CD8-positive, alpha-beta memory T cell (primary cell): Measurements from ENCODE around the gene CHST5. TPM values are rescaled to one million over a fixed set of nuclear protein-coding genes. Genes with fewer than 3 reads are reported as not detected.

Experiments
- CTCF ChIA-PET: fragments of 350-600 bp; sonication (Branson Sonifier 250); formaldehyde crosslinking; loops from one replicate; lab custom pipeline; 2021; ENCODE audit warnings: antibody characterized with exemption; lab: Charles Lee
- POLR2A ChIA-PET: fragments of 350-600 bp; sonication (Branson Sonifier 250); formaldehyde crosslinking; loops from one replicate; lab custom pipeline; 2021; ENCODE audit warnings: antibody characterized with exemption; lab: Charles Lee
- DNase-seq, 5 donors: peaks; one replicate each; pipeline versions ENCODE4 v3.0.0 to v3.0.0-alpha.2; 2020 to 2022; ENCODE audit warnings: mixed read lengths in 1 of 5
- H3K27ac ChIP-seq: one replicate; pipeline ENCODE4 v1.7.0; 2013; ENCODE audit warnings: low read depth, mild to moderate bottlenecking, low read length, moderate library complexity
- H3K27me3 ChIP-seq: 2 replicates; pipeline ENCODE4 v1.7.0; 2013; ENCODE audit warnings: low read length, mild to moderate bottlenecking; ENCODE audit not compliant: insufficient read depth, poor library complexity, severe bottlenecking
- H3K36me3 ChIP-seq: 2 replicates; pipeline ENCODE4 v1.7.0; 2013; ENCODE audit warnings: mild to moderate bottlenecking, low read length, moderate library complexity; ENCODE audit not compliant: insufficient read depth
- H3K4me1 ChIP-seq: 2 replicates; pipeline ENCODE4 v1.7.0; 2013; ENCODE audit warnings: mild to moderate bottlenecking, low read length, moderate library complexity; ENCODE audit not compliant: insufficient read depth
- H3K4me3 ChIP-seq: 2 replicates; pipeline ENCODE4 v1.7.0; 2013; ENCODE audit warnings: mild to moderate bottlenecking, low read length
- H3K9me3 ChIP-seq: 2 replicates; pipeline ENCODE4 v1.7.0; 2013; ENCODE audit warnings: mild to moderate bottlenecking, low read length
- H3K27ac Mint-ChIP-seq, 8 donors: one replicate each; pipeline ENCODE4 v1.8.0; 2020 to 2021; ENCODE audit warnings: mixed read lengths in 8 of 8, mild to moderate bottlenecking in 6 of 8, inconsistent platforms in 3 of 8, moderate library complexity in 3 of 8
- H3K27me3 Mint-ChIP-seq, 2 donors: one replicate each; pipeline ENCODE4 v1.8.0; 2020 to 2021; ENCODE audit warnings: mixed read lengths in 2 of 2, mild to moderate bottlenecking in 1 of 2, moderate library complexity in 1 of 2
- H3K36me3 Mint-ChIP-seq, 3 donors: one replicate each; pipeline ENCODE4 v1.8.0; 2020 to 2021; ENCODE audit warnings: mixed read lengths in 3 of 3, inconsistent platforms in 1 of 3, mild to moderate bottlenecking in 1 of 3
- H3K4me1 Mint-ChIP-seq, 3 donors: one replicate each; pipeline ENCODE4 v1.8.0; 2020 to 2021; ENCODE audit warnings: mixed read lengths in 3 of 3, inconsistent platforms in 1 of 3, mild to moderate bottlenecking in 1 of 3
- H3K4me3 Mint-ChIP-seq, 7 donors: one replicate each; pipeline ENCODE4 v1.8.0; 2020 to 2021; ENCODE audit warnings: mixed read lengths in 7 of 7, mild to moderate bottlenecking in 6 of 7, moderate library complexity in 4 of 7, inconsistent platforms in 2 of 7
- H3K9me3 Mint-ChIP-seq, 5 donors: one replicate each; pipeline ENCODE4 v1.8.0; 2020 to 2022; ENCODE audit warnings: mixed read lengths in 5 of 5, mild to moderate bottlenecking in 3 of 5, moderate library complexity in 2 of 5, inconsistent platforms in 1 of 5
- polyA plus RNA-seq: library from polyadenylated mRNA; unstranded; fragments of 300-500 nt; fragmentation: Illumina TruSeq; gene quantifications from one replicate; pipeline ENCODE4 v1.2.3, GENCODE V29; 2021
- total RNA-seq, 2 experiments: library from RNA; stranded (reverse); gene quantifications; one replicate each; pipeline ENCODE4 v1.2.3, GENCODE V29; 2021

CHST5 gene
- total and polyA plus RNA-seq, 3 experiments from 2014 or later: not detected

DNA sequence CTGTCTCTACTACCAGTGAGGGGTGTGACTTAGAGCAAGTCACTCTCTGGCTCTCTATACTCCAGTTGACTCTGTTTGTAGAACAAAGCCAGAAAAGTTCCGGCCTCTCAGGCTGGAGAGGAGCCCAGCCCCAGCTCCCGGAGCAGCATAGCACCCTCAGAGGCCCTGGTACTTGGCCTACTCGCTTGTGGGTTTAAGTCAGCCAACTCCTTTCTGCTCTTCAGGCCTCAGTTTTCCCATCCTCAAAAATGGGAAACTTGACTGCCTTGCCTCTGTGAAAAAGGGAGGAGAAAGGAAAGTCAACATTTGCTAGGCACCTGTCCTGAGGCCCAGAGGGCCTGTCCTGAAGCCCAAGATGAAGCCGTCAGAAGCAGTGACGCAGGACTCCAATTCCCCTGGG, 41.7 kb downstream of the CHST5 start:
- no peaks in the 10 kb centered on the region for H3K36me3 ChIP-seq
- H3K27me3 Mint-ChIP-seq: peaks cover 16 to 29% of the 10 kb centered on the region in 2 donors
- ChIA-PET CTCF (interaction anchor here (1.8 kb wide), 1 partner anchor 29 kb away, joined by 5 read pairs; no protein-coding TSS in a partner anchor), POLR2A (no interaction called here)
- no peaks in the 10 kb centered on the region for H3K9me3 Mint-ChIP-seq
- no peak for DNase-seq
- peaks cover 7 to 9% (median 8%) of the 10 kb centered on the region in 3 donors for H3K4me1 Mint-ChIP-seq
- H3K27ac Mint-ChIP-seq: no peak overlapping the region
- H3K4me1 ChIP-seq: peaks cover 6% of the 10 kb centered on the region
- H3K27me3 ChIP-seq: peaks cover 11% of the 10 kb centered on the region
- peak overlapping the region in 6 of 7 donors; percentile 51 to 73 (median 70) for H3K4me3 Mint-ChIP-seq
- H3K27ac ChIP-seq: no peak overlapping the region
- no peaks in the 10 kb centered on the region for H3K36me3 Mint-ChIP-seq
- H3K9me3 ChIP-seq: no peaks in the 10 kb centered on the region
- no peak overlapping the region for H3K4me3 ChIP-seq

DNA sequence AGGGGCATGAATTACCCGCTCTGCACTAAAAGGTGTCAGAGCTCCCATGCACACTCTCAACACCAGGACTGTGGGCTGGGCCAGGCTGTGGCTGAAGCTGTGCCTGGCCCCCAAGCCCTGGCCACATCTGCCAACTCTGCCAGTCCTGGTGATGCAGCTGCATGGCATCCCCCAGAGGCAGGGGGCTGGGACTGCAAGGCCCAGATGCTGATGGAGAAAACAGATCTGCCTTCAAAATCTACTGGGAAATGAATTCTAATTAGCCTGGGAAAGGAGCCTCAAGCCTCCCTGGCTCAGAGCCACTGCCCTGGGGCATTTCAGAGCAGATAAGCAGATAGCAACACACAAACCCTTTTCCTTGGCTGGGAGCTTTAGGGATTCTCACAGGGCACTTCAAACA, 44.0 kb downstream of the CHST5 start:
- Mint-ChIP-seq H3K4me1 (peaks cover 7 to 9% (median 8%) of the 10 kb centered on the region in 3 donors), H3K9me3 (no peaks in the 10 kb centered on the region), H3K36me3 (no peaks in the 10 kb centered on the region), H3K27ac (no peak overlapping the region), H3K4me3 (no peak overlapping the region), H3K27me3 (peaks cover 21 to 42% of the 10 kb centered on the region in 2 donors)
- ChIA-PET CTCF (interaction anchor here (1.2 to 1.4 kb wide), 2 partner anchors 20 to 27 kb away, joined by 3 read pairs; partner anchors contain the start of gene TMEM170A), POLR2A (no interaction called here)
- Histone ChIP-seq H3K4me3 (no peak overlapping the region), H3K27me3 (peaks cover 15% of the 10 kb centered on the region), H3K4me1 (peaks cover 6% of the 10 kb centered on the region), H3K27ac (no peak overlapping the region), H3K9me3 (no peaks in the 10 kb centered on the region), H3K36me3 (no peaks in the 10 kb centered on the region)
- no peak for DNase-seq

- CTCF ChIA-PET: interaction anchor here (1.9 kb wide), 1 partner anchor 23 kb away, joined by 6 read pairs; the partner anchor contains the start of gene TMEM170A
- DNase-seq: no peak
- Mint-ChIP-seq H3K4me3 (no peak overlapping the region), H3K36me3 (no peaks in the 10 kb centered on the region), H3K27me3 (peaks cover 16 to 36% of the 10 kb centered on the region in 2 donors), H3K4me1 (no peaks in the 10 kb centered on the region), H3K9me3 (no peaks in the 10 kb centered on the region), H3K27ac (no peak overlapping the region)
- Histone ChIP-seq H3K9me3 (no peaks in the 10 kb centered on the region), H3K4me3 (no peak overlapping the region), H3K27me3 (peaks cover 4% of the 10 kb centered on the region), H3K4me1 (no peaks in the 10 kb centered on the region), H3K36me3 (no peaks in the 10 kb centered on the region), H3K27ac (no peak overlapping the region)
- POLR2A ChIA-PET: interaction anchor here (0.6 kb wide), 1 partner anchor 12 kb away, joined by 5 read pairs; no protein-coding TSS in a partner anchor
Observed at GRCh38 chr16:75488322-75488721, 47.6 kb downstream of the CHST5 start.

- no peaks in the 10 kb centered on the region for H3K36me3 ChIP-seq
- no peaks in the 10 kb centered on the region for H3K36me3 Mint-ChIP-seq
- DNase-seq: no peak
- POLR2A ChIA-PET: interaction anchor here (0.6 kb wide), 1 partner anchor 129 kb away, joined by 3 read pairs; no protein-coding TSS in a partner anchor
- peaks cover 4% of the 10 kb centered on the region for H3K27me3 ChIP-seq
- H3K27ac ChIP-seq: no peak overlapping the region
- CTCF ChIA-PET: no interaction called here
- no peaks in the 10 kb centered on the region for H3K9me3 ChIP-seq
- no peaks in the 10 kb centered on the region for H3K4me1 Mint-ChIP-seq
- H3K27ac Mint-ChIP-seq: no peak overlapping the region
- H3K4me1 ChIP-seq: no peaks in the 10 kb centered on the region
- no peak overlapping the region for H3K4me3 Mint-ChIP-seq
- no peaks in the 10 kb centered on the region for H3K9me3 Mint-ChIP-seq
- H3K27me3 Mint-ChIP-seq: peaks cover 11 to 28% of the 10 kb centered on the region in 2 donors
- H3K4me3 ChIP-seq: no peak overlapping the region
Observed at GRCh38 chr16:75486676-75487313, 49.1 kb downstream of the CHST5 start.

- Histone ChIP-seq H3K36me3 (no peaks in the 10 kb centered on the region), H3K4me1 (no peaks in the 10 kb centered on the region), H3K9me3 (no peaks in the 10 kb centered on the region), H3K27ac (no peak overlapping the region), H3K4me3 (no peak overlapping the region), H3K27me3 (peaks cover 4% of the 10 kb centered on the region)
- Mint-ChIP-seq H3K4me1 (no peaks in the 10 kb centered on the region), H3K27me3 (peaks cover 13 to 32% of the 10 kb centered on the region in 2 donors), H3K9me3 (no peaks in the 10 kb centered on the region), H3K4me3 (no peak overlapping the region), H3K36me3 (no peaks in the 10 kb centered on the region), H3K27ac (peak overlapping the region in 1 of 8 donors; percentile 13)
- ChIA-PET CTCF (no interaction called here), POLR2A (no interaction called here)
- no peak for DNase-seq
Observed at GRCh38 chr16:75486014-75486675, 49.8 kb downstream of the CHST5 start.

- Histone ChIP-seq H3K4me3 (no peak overlapping the region), H3K27me3 (peaks cover 4% of the 10 kb centered on the region), H3K4me1 (no peaks in the 10 kb centered on the region), H3K36me3 (no peaks in the 10 kb centered on the region), H3K9me3 (no peaks in the 10 kb centered on the region), H3K27ac (no peak overlapping the region)
- CTCF ChIA-PET: no interaction called here
- no peaks in the 10 kb centered on the region for H3K9me3 Mint-ChIP-seq
- H3K4me1 Mint-ChIP-seq: no peaks in the 10 kb centered on the region
- H3K36me3 Mint-ChIP-seq: no peaks in the 10 kb centered on the region
- POLR2A ChIA-PET: no interaction called here
- DNase-seq: no peak
- H3K27me3 Mint-ChIP-seq: peaks cover 13 to 32% of the 10 kb centered on the region in 2 donors
- H3K4me3 Mint-ChIP-seq: no peak overlapping the region
- H3K27ac Mint-ChIP-seq: no peak overlapping the region
Observed at GRCh38 chr16:75485230-75486013, 50.5 kb downstream of the CHST5 start.

DNA sequence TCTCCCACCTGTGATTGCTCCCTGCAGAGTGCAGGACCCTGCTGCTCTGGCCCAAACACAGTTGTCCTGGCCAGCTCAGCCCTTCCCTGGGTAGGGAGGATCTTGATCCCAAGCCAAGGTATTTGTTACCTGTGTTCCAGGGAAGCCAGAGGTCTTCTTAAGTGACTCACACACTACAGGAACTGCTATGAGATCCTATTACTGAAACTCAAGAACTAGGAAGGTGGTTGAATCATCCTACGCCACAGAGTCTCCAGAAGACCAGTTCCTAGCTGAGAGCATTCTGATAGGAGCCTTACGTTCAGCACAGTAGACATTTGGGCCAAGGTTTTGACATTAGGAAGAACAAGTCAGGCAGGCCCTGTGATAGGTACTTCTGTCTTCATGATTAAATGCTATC, 52.7 kb downstream of the CHST5 start:
- H3K4me3 ChIP-seq: no peak overlapping the region
- no peaks in the 10 kb centered on the region for H3K36me3 ChIP-seq
- H3K27ac ChIP-seq: no peak overlapping the region
- Mint-ChIP-seq H3K36me3 (no peaks in the 10 kb centered on the region), H3K4me3 (no peak overlapping the region), H3K27ac (no peak overlapping the region), H3K4me1 (no peaks in the 10 kb centered on the region), H3K27me3 (peaks cover 7 to 30% of the 10 kb centered on the region in 2 donors), H3K9me3 (no peaks in the 10 kb centered on the region)
- ChIA-PET CTCF (interaction anchor here (2.3 kb wide), 1 partner anchor 18 kb away, joined by 5 read pairs; no protein-coding TSS in a partner anchor), POLR2A (no interaction called here)
- H3K9me3 ChIP-seq: no peaks in the 10 kb centered on the region
- H3K4me1 ChIP-seq: no peaks in the 10 kb centered on the region
- no peak for DNase-seq
- H3K27me3 ChIP-seq: peaks cover 4% of the 10 kb centered on the region
